Breast epithelium (tissue), 3 donors: ENCODE measurements around the gene MTERF1.

Experiments
- CTCF ChIP-seq, 3 donors: fragments of 450-650 bp; IDR thresholded peaks; one replicate each; pipeline ENCODE4 v1.5.1; 2016 to 2017; ENCODE audit warnings: antibody characterized with exemption in 3 of 3, mild to moderate bottlenecking in 3 of 3, moderate library complexity in 3 of 3
- POLR2A ChIP-seq: fragments of 450-650 bp; IDR thresholded peaks from one replicate; pipeline ENCODE4 v1.6.1; 2016; ENCODE audit warnings: antibody characterized with exemption, mild to moderate bottlenecking, moderate library complexity
- POLR2AphosphoS5 ChIP-seq, 3 donors: sonication (generic); formaldehyde crosslinking; IDR thresholded peaks; one replicate each; pipeline ENCODE4 v1.6.1; 2017; ENCODE audit warnings: antibody characterized with exemption in 3 of 3

DNA sequence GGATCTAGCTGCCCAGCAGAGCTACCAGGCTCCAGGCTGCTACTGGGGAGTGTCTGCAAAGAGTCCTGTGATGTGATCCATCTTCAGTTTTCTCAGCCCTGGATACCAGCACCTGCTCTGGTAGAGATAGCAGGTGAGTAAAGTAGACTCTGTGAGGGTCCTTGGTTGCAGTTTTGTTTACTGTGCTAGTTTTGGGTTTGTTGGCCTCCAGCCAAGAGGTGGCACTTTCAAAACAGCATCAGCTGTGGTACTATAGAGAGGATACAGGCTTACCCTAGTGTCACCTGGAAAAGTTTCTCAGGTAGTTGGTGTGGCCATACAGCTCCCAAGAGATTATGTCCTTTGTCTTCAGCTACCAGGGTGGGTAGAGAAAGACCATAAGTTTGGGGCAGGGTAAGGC is 56.3 kb downstream of the MTERF1 start:
- no peak for TF ChIP-seq CTCF (IDR thresholded peaks at IDR 0.05)
- no peak for TF ChIP-seq POLR2AphosphoS5 (IDR thresholded peaks at IDR 0.05)
- no peak for TF ChIP-seq POLR2A
